ENCODE measurements around the gene EPS15. TPM values are rescaled to one million over a fixed set of nuclear protein-coding genes. Genes with fewer than 3 reads are reported as not detected.
A peak's percentile ranks its signal among the peaks of the same experiment; 100 is the strongest.
"Not testable (repeated sequence)": the region's sequence is repeated elsewhere in the genome, so short reads cannot be mapped to it uniquely, and the experiment has no call there.

The EPS15 gene
- total and polyA plus RNA-seq, 8 donors, result 45.6 to 79.0 (median 54.9) TPM

GRCh38 chr1:51506537-51506936 is 12.5 kb downstream of the EPS15 start:
- Histone ChIP-seq H3K4me3 (no peak overlapping the region), H3K36me3 (peaks cover 0 to 4% of the 10 kb centered on the region in 2 donors), H3K4me1 (peaks cover 7 to 49% of the 10 kb centered on the region in 2 donors), H3K27ac (no peak overlapping the region), H3K27me3 (no peaks in the 10 kb centered on the region), H3K9me3 (no peaks in the 10 kb centered on the region)
- ATAC-seq, result peak; percentile 77
- no peak for TF ChIP-seq CTCF (IDR thresholded peaks at IDR 0.05)
- intact Hi-C loops (cut with DNase I), result no loop called here
- peak in 2 of 4 donors; percentile 57 to 67 for DNase-seq

- ATAC-seq (no peak), DNase-seq (peak in 1 of 4 donors; percentile 54)
- Histone ChIP-seq H3K4me3 (no peak overlapping the region), H3K9me3 (no peaks in the 10 kb centered on the region), H3K4me1 (peaks cover 7 to 40% of the 10 kb centered on the region in 2 donors), H3K27me3 (no peaks in the 10 kb centered on the region), H3K27ac (no peak overlapping the region), H3K36me3 (peaks cover 0 to 4% of the 10 kb centered on the region in 2 donors)
- intact Hi-C loops (cut with DNase I), result no loop called here
- no peak for TF ChIP-seq CTCF (IDR thresholded peaks at IDR 0.05)
Measured at GRCh38 chr1:51504806-51505525, 14.1 kb downstream of the EPS15 start.

- H3K27me3 ChIP-seq; H3K27ac ChIP-seq; H3K4me3 ChIP-seq; intact Hi-C loops (cut with DNase I); H3K9me3 ChIP-seq; DNase-seq; ATAC-seq; H3K36me3 ChIP-seq: not testable (repeated sequence)
- peaks cover 0 to 24% of the 10 kb centered on the region in 2 donors for H3K4me1 ChIP-seq
Measured at GRCh38 chr1:51501218-51501630, 17.8 kb downstream of the EPS15 start.

- intact Hi-C loops (cut with DNase I), result no loop called here
- Histone ChIP-seq H3K27ac (no peak overlapping the region), H3K4me1 (peaks cover 0 to 18% of the 10 kb centered on the region in 2 donors), H3K27me3 (no peaks in the 10 kb centered on the region), H3K9me3 (no peaks in the 10 kb centered on the region), H3K36me3 (peaks cover 0 to 4% of the 10 kb centered on the region in 2 donors), H3K4me3 (no peak overlapping the region)
- TF ChIP-seq CTCF (IDR thresholded peaks at IDR 0.05), result no peak
- no peak for DNase-seq
- no peak for ATAC-seq
Measured at GRCh38 chr1:51499694-51500093, 19.4 kb downstream of the EPS15 start.

GRCh38 chr1:51498924-51499323 is 20.1 kb downstream of the EPS15 start:
- ATAC-seq, result no peak
- DNase-seq, result no peak
- Histone ChIP-seq H3K36me3 (peaks cover 0 to under 1% of the 10 kb centered on the region in 2 donors), H3K27ac (no peak overlapping the region), H3K27me3 (no peaks in the 10 kb centered on the region), H3K9me3 (no peaks in the 10 kb centered on the region), H3K4me1 (peaks cover 0 to 12% of the 10 kb centered on the region in 2 donors), H3K4me3 (no peak overlapping the region)
- intact Hi-C loops (cut with DNase I), result no loop called here
- TF ChIP-seq CTCF (IDR thresholded peaks at IDR 0.05), result no peak

Data from left lung (tissue), 10 donors.